Measurements from ENCODE around the gene TBX21.
A peak's percentile ranks its signal among the peaks of the same experiment; 100 is the strongest.

DNA sequence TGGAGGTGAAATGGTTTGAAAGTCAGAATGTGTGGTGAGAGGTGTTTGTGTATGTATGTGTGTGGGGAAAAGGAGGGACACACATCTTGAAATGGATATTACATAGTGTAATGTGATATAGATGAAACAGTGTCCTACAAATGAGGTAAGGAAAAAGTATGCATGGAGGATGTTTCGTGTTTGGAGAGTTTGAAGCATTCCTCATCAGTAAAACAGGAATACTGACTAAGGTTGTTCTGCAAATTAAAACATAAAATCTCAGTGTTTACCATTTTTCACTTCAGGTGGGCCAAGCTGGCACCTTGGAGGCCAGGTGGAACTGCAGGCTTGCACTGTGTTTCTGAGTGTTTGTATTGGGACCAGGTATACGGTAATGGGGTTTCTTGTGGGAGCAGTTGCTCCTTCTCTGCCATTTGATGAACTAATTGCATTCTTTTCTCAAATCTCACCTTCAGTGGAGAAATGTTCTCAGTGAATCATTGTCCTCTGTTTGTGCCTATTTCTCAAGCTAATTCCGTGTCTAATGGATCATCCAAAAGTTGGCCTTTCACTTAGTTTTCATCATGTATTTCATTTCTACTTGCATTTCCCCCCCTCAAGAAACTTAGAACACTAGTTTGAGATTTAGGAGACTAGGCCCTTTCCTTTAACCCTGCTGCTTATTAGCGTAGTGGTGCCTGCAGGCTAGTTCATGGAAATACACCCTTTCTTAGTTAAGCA, 47.3 kb upstream of the TBX21 start:
- TF ChIP-seq REST (IDR thresholded peaks at IDR 0.05; ENCODE audit: insufficient read depth in 1 of 2, low read depth in 2 of 2, low read length in 2 of 2) (no peak), TAF1 (IDR thresholded peaks at IDR 0.05; ENCODE audit: borderline replicate concordance, insufficient read depth, low read length) (no peak), FOXP2 (optimal IDR thresholded peaks at IDR 0.05; ENCODE audit: borderline replicate concordance, extremely low read depth, extremely low read length, insufficient read depth) (no peak), POLR2AphosphoS5 (IDR thresholded peaks at IDR 0.05; ENCODE audit: low read depth, low read length) (peak; percentile 60), SIN3A (IDR thresholded peaks at IDR 0.05; ENCODE audit: borderline replicate concordance, insufficient read depth, low read length) (no peak)
